DMS114 treated with DMSO at 0.1 percent for 48 hours (cell line): ENCODE data around the gene HLA-F.

ENCODE experiments used
- DNase-seq: peaks from one replicate; lab custom pipeline; 2025; ENCODE audit not compliant: unreplicated experiment; lab: John Stamatoyannopoulos, UW

Gene HLA-F

GRCh38 chr6:29742127-29742526 is 18.9 kb downstream of the HLA-F start:
- DNase-seq = no peak

- no peak for DNase-seq
Observed at GRCh38 chr6:29743025-29743424, 19.8 kb downstream of the HLA-F start.

GRCh38 chr6:29743568-29743967 is 20.3 kb downstream of the HLA-F start:
- DNase-seq = no peak

DNA sequence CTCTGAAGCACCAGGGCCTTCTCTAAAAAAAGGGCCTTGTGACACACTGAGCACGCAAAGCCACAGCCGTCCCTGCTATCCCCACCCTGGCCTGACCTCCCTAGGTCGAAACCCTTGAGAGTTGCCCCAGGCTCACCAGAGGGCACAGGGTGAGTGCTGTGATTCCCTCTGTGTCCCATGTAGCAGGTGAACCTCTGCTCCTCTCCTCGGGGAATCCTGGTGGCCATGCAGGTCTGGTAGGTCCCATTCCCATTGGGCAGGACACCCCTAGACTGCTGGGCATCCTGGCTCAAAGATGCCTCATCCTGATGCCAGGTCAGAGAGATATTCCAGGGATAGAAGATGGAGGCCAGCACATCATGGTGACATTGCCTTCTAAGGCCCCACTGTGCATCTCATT is 20.9 kb downstream of the HLA-F start:
- no peak for DNase-seq

DNA sequence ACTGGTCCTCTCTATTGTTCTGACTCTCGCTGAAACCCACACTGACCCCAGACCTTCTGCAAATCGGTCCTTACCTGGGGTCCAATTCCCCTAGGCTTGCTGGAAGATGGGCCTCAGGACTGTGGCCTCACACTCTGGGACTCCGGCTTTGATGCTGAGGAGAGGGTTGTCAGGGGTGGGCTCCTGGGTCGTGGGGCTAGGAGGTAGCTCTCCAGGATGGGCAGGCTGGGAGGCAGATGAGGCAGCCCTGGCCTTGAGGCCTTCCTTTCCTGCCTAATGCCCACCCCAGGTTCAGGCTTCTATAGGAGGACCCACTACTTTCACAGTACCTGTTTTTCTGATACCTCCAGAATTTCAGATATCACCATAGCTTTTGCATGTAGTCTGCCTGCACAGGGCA is 21.4 kb downstream of the HLA-F start:
- no peak for DNase-seq

DNA sequence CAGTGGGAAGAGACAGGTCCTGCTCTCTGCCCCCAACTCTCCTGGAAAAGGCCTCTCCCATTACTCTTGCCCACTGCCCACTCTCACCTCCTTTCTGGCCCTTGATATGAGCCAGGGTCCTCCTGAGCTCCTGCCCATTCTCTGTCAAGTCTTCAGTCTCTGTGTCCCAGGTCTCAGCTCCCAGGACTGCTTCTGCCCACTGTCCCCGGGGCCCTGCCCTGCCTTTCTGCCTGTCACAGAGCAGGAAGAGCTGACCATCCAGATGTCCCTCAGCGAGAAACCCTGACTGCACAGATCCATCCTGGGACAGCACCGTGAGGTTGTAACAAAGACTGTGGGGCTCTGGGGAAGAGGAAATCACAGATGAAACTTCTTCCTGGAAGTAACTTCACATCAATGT is 22.2 kb downstream of the HLA-F start:
- DNase-seq = no peak

GRCh38 chr6:29745855-29746449 is 22.7 kb downstream of the HLA-F start:
- DNase-seq = no peak

GRCh38 chr6:29746846-29747687 is 23.8 kb downstream of the HLA-F start:
- no peak for DNase-seq

DNA sequence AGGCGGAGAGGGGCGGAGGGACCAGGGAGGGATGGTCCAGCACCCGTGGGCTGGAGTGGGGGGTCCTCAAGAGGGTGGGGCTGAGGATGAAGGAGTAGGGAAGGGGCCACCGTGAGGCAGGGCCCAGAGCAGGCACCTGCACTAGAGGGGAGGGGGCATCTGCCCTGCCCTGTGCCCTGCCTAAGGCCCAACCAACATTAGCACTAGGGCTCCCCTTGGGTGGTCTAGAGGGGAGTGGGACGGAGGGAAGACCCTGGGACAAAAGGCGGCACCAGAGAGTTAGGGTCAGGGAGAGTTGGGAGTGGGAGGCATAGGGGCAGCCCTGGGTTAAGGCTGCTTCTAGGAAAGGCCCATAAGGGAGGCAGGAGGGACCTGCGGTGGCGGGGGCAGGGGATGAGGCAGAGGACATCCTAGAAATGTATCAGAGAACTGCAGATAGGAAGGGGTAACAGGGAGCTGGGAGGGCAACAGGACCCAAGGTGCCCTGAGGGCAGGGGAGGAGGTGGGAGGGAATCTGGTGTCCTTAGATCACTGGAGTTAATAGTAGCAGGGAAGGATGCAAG is 24.5 kb downstream of the HLA-F start:
- DNase-seq = no peak

DNA sequence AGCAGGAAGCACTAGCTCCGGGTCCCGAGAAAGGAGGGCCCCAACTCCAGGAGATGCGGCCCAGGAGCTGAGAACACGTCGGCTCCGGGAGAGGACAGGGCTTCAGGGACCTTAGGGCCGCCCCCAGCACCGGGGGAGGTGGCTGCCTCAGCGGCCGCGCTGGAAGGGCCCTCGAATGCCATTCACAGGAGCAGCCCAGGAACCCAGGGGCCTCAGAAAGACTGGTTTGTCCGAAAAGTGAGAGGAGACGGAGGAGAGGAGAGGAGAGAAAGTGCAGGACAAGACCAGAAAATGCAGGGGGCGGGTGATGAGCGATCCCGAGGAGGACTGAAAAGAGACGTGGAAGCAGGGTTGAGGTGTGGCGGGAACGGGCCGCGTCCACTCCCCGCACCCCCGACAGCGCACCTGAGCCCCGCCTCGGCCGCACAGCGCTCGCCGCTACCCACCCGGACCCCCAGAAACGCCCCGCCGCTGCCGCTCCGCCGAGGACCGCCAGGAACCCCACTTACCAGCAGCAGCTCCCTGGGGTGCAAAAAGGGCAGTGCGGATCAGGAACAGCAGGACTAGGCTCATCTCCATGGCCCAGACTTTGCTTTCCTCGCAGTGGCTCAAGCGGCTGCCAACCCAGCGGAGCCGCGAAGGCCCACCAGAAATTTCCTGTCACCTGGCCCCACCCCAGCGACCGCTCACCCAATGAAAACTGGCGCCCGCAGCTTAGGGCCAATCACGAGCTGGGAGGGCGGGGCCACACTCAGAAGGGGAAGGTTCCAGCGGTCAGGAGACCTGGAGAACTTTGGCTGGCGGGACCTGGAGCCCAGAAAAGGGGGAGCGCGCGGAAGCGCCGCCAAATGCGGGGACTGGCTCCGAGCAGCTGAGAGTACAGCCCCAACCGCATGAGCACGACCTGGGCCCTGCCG is 25.4 kb downstream of the HLA-F start:
- DNase-seq = peak; percentile 91

DNA sequence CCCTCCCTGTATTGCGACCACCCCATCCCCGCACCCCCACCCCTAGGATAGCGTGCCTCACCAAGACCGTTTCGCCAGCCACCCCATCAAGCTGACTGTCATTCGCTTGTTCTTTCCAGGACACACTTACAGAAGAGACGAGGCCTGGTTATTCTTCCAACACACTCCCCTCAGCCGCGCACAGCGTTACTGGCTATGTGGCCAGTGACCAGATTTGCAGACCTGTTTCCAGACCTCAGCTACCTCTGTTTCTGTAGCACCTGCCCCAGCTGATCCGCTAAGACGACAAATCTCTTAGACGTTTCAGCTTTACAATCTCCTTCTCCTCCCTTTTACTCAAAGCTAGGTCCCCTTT is 26.1 kb downstream of the HLA-F start:
- no peak for DNase-seq

DNA sequence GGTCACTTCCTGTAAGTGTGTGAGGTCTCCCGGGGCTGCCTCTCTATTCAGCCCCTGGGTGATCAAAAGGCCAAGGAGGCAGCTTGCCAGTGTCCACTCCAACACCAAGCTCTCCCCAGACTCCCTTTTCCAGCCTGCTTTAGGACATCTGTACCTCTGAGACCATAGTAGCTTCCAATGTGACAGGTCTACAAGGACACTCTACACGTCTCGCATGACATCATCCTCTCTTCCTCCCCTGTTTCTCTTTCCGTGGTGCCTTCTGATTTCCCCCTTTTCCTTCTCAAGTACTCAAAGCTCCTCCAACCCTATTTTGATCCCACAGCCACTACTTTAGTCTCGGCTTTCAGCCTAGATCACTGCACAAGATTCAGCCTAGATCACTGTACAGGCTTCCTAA is 26.4 kb downstream of the HLA-F start:
- no peak for DNase-seq

DNA sequence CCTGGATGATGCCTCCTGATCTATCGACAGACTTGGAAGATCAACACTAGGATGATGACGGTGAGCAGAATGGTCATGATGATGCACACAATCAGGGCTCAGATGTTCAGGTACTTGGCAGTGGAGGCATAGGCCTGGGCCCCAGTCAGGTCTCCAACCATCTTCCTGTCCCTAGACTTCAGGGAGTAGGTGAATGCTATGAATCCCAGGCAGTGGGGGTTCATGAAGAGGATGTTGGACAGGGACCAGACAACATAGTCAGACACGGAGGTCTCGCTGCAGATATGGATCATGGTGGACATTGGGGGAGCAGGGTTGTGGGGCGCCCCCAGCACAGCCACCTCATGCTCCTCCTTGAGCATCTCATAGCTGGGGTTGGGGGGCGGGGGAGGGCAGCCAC is 27.5 kb downstream of the HLA-F start:
- no peak for DNase-seq

GRCh38 chr6:29751480-29751879 is 28.2 kb downstream of the HLA-F start:
- no peak for DNase-seq

DNA sequence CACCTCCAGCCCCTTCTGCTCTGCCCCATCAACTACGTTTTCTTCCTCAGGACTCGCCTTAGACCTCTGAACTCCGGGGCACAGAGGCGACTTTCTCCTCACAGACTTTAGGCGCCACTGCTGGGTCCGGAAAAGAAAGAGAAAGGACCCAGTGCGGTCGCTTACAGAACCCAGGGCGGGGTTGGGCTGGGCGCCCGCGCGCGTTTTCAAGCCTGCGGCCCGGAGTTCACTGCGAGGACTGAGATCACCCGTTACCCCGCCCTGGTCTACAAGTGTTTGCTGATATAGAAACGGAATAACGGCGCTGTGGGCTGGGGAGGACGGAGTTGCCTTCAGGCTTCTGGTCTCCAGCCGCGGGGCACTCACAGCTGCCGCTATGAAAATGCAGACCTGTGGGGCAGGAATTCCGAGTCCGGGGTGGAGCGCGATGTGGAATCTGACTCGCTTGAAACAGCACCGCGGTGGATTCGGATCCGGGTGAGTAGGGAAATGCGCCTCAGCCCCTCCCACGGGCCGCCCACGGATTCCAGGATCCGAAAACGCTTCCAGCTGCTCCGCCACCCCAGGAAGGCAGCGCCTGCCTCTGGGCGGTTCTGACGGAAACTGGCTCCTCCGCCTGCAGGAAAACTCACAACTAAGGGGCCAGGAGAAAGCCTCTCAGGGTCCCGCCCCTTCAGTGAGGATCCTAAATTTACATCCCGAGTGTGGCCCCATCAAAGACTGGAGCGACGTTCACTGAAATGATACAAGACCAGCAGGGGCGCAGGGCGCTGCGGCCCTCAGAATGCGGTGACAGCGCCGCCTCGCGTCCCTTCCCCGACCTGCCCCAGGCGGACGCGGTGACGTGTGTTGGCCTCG is 29.4 kb downstream of the HLA-F start:
- DNase-seq = peak; percentile 90

GRCh38 chr6:29753309-29753644 is 30.0 kb downstream of the HLA-F start:
- no peak for DNase-seq

DNA sequence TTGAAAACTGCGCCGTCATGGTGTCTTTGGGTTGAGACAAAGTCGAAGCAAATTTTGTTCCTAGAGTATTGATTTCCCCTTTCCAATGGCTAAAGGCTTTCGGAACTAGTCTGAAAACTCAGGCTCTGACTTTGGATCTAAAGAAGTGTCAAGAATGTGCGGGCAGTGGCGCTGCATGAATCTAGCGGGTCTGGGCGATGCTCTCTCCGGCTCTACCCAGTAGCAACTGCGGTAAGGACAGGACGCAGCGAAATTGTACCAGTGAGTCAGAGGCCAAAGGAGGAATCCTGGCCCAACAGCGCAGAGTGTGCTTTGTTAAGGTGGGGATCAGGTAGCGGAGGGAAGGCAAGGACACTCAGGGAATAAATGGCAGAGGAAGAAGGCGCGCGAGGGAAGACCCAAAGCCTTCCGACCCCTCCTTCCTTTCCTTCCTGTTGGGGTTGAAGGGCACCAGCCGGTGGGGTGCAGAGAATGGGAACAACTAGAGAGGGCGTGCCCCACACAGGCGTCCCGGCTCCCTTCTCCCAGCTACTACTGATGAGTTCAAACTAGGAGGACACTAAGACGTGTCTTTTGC is 32.1 kb downstream of the HLA-F start:
- DNase-seq = no peak

DNA sequence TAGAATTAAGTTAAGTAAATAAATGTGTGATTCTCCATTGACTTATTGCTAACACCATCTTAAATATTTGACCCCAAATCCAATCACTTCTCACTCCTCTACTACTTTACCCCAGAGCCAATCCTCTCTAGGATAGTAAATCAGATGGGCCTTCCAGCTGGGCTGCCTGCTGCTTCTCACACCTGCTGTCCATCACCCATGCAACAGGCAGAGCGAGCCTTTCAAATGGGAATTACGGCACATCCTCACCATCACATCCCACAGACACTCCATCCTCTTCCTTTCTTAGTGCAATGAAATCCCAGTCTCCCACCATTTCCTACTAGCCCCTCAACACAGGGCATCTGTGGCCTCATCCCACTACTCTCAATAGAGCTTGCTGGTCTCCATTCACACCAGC is 34.0 kb downstream of the HLA-F start:
- no peak for DNase-seq

DNA sequence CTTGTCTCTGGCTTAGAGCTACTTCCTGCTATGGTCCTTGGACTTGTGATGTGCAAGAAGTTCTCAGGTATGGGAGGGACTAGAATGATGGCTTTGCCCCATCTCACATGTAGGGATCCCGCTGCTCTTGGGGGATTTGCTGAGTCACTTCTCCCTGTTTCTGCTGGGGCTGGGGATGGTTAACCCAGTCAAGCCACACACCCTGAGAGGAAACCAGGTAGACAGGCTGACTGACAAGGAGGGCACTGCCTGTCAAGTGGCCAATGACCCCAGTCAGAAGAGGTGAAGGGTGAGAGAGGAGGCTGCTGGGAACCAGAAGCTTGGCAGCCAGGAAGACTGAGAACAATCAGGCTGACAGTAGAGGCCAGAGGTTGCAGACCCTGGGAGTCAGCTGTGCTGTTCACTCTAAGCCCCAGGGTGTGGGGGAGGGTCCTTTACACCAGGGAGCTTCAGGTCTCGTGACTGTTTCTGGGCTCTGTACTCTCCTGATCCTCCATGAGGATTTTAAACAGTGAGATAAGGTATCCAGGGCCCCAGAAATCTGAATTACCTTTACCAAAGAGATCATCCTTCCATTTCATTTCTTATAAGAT is 34.6 kb downstream of the HLA-F start:
- no peak for DNase-seq

- DNase-seq = no peak
Observed at GRCh38 chr6:29758761-29759160, 35.5 kb downstream of the HLA-F start.
